GM12864 (cell line): ENCODE measurements around the gene PRKAR1B.

Experiments used
- DNase-seq: peaks from one replicate; pipeline ENCODE4 v3.0.0-alpha.2; 2011; ENCODE audit warnings: low read depth
- H3K4me3 ChIP-seq: 2 replicates; pipeline ENCODE4 v1.5.1; 2011; ENCODE audit warnings: mild to moderate bottlenecking, low read depth, low read length, control low read depth
- TF ChIP-seq, protein P1 (sequence below): IDR thresholded peaks from 2 replicates; pipeline ENCODE4 v1.5.1; 2011; ENCODE audit warnings: low read depth, mild to moderate bottlenecking, moderate library complexity, low read length, control low read depth, inconsistent platforms; ENCODE audit errors: missing control alignments

The PRKAR1B gene

GRCh38 chr7:759569-759968 is 32.5 kb upstream of the PRKAR1B start:
- TF ChIP-seq, protein P1, sequence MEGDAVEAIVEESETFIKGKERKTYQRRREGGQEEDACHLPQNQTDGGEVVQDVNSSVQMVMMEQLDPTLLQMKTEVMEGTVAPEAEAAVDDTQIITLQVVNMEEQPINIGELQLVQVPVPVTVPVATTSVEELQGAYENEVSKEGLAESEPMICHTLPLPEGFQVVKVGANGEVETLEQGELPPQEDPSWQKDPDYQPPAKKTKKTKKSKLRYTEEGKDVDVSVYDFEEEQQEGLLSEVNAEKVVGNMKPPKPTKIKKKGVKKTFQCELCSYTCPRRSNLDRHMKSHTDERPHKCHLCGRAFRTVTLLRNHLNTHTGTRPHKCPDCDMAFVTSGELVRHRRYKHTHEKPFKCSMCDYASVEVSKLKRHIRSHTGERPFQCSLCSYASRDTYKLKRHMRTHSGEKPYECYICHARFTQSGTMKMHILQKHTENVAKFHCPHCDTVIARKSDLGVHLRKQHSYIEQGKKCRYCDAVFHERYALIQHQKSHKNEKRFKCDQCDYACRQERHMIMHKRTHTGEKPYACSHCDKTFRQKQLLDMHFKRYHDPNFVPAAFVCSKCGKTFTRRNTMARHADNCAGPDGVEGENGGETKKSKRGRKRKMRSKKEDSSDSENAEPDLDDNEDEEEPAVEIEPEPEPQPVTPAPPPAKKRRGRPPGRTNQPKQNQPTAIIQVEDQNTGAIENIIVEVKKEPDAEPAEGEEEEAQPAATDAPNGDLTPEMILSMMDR: no peak
- H3K4me3 ChIP-seq: no peak overlapping the region
- no peak for DNase-seq

DNA sequence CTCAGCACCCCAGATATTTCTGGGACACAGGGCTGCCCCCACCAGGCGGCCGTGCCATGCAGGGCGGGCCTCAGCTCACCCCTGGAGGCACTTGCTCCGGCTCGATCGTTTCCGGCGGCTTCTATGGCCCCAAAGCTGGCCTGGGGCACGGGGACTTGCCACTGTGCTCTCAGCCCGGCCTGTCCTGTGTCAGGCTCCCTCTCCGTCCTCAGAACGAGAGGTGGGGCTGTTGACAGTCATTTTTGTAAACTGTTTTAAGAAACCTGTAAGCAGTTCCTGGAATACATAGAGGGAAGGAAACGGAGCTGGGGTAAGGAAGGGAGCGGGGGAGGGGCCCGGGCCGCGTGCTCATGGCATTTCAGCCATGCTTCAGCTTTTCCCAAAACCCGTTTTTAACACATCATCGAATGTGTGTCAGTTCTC is 30.7 kb upstream of the PRKAR1B start:
- no peak overlapping the region for H3K4me3 ChIP-seq
- no peak for DNase-seq
- TF ChIP-seq, protein P1: no peak

- no peak for DNase-seq
- TF ChIP-seq, protein P1: no peak
- H3K4me3 ChIP-seq: no peak overlapping the region
These were observed 30.0 kb upstream of the PRKAR1B start for GRCh38 chr7:756928-757560.

- H3K4me3 ChIP-seq: no peak overlapping the region
- DNase-seq: no peak
- TF ChIP-seq, protein P1: no peak
These were observed 29.3 kb upstream of the PRKAR1B start for GRCh38 chr7:756231-756927.

- DNase-seq: no peak
- TF ChIP-seq, protein P1: no peak
- H3K4me3 ChIP-seq: no peak overlapping the region
These were observed 28.3 kb upstream of the PRKAR1B start for GRCh38 chr7:755413-755805.

GRCh38 chr7:754531-755412 is 27.7 kb upstream of the PRKAR1B start:
- TF ChIP-seq, protein P1: no peak
- DNase-seq: no peak
- H3K4me3 ChIP-seq: no peak overlapping the region
